ENCODE results near the gene SRSF10. TPM values are rescaled to one million over a fixed set of nuclear protein-coding genes. Genes with fewer than 3 reads are reported as not detected.

SRSF10 gene
- total and polyA plus RNA-seq, 2 experiments from 2014 or later, result 196 to 275 TPM

GRCh38 chr1:23914921-23915320 is 65.2 kb downstream of the SRSF10 start (continued):
- TF ChIP-seq CTCF (conservative IDR thresholded peaks at IDR 0.05; ENCODE audit: low read depth in 2 of 2), result no peak
- no peak for TF ChIP-seq ZNF114 (CRISPR knock-in tag; IDR thresholded peaks at IDR 0.05)
- no peak for TF ChIP-seq NANOG (IDR thresholded peaks at IDR 0.05; ENCODE audit: borderline replicate concordance)

MicroRNAs within 50 kb of the gene (microRNA counts, 767-probe panel; counts per million panel counts)
- not detected for microRNA hsa-miR-378f

Small RNA genes lying within 50 kb of the gene (microRNA-seq; reads per million reads assigned to microRNA genes)
- not detected for gene MIR378F

Small RNA genes lying within 50 kb of the gene (small RNA-seq; reads per million reads assigned to genes)
- gene MIR378F (ENCODE audit: low replicate concordance), result not detected

Other genes starting within 250 kb of the SRSF10 start
- 38.1 and 49.1 TPM in 2 replicates for gene ELOA, start 236.9 kb downstream of the SRSF10 start, total RNA-seq (2014; rRNA removed; shearing (Covaris generic))
- 55.7 and 57.7 TPM in 2 replicates for gene ELOA, start 236.9 kb downstream of the SRSF10 start, polyA plus RNA-seq (2016; fragmentation: Nextera tagmentation; extraction: Ambion mirVana)
- 90.7 and 99.0 TPM in 2 replicates for gene PITHD1, start 201.9 kb downstream of the SRSF10 start, total RNA-seq (2014; rRNA removed; shearing (Covaris generic))
- gene PITHD1, start 201.9 kb downstream of the SRSF10 start, polyA plus RNA-seq (2016; fragmentation: Nextera tagmentation; extraction: Ambion mirVana), result 52.2 and 52.9 TPM in 2 replicates
- 180 and 204 TPM in 2 replicates for gene LYPLA2, start 189.2 kb downstream of the SRSF10 start, total RNA-seq (2014; rRNA removed; shearing (Covaris generic))
- gene LYPLA2, start 189.2 kb downstream of the SRSF10 start, polyA plus RNA-seq (2016; fragmentation: Nextera tagmentation; extraction: Ambion mirVana), result 100 and 102 TPM in 2 replicates
- 31.7 and 34.6 TPM in 2 replicates for gene GALE, start 179.6 kb downstream of the SRSF10 start, total RNA-seq (2014; rRNA removed; shearing (Covaris generic))
- 28.1 and 30.1 TPM in 2 replicates for gene GALE, start 179.6 kb downstream of the SRSF10 start, polyA plus RNA-seq (2016; fragmentation: Nextera tagmentation; extraction: Ambion mirVana)
- 13.7 and 16.9 TPM in 2 replicates for gene HMGCL, start 154.9 kb downstream of the SRSF10 start, total RNA-seq (2014; rRNA removed; shearing (Covaris generic))
- gene HMGCL, start 154.9 kb downstream of the SRSF10 start, polyA plus RNA-seq (2016; fragmentation: Nextera tagmentation; extraction: Ambion mirVana), result 9.1 and 11.6 TPM in 2 replicates
- 8.5 and 10.2 TPM in 2 replicates for gene FUCA1, start 112.0 kb downstream of the SRSF10 start, total RNA-seq (2014; rRNA removed; shearing (Covaris generic))
- 3.5 and 4.4 TPM in 2 replicates for gene FUCA1, start 112.0 kb downstream of the SRSF10 start, polyA plus RNA-seq (2016; fragmentation: Nextera tagmentation; extraction: Ambion mirVana)
- not detected in 2 replicates for gene CNR2, start 67.0 kb downstream of the SRSF10 start, total RNA-seq (2014; rRNA removed; shearing (Covaris generic))
- gene CNR2, start 67.0 kb downstream of the SRSF10 start, polyA plus RNA-seq (2016; fragmentation: Nextera tagmentation; extraction: Ambion mirVana), result not detected in 2 replicates
- 144 and 157 TPM in 2 replicates for gene PNRC2, start 20.5 kb downstream of the SRSF10 start, total RNA-seq (2014; rRNA removed; shearing (Covaris generic))
- 218 and 237 TPM in 2 replicates for gene PNRC2, start 20.5 kb downstream of the SRSF10 start, polyA plus RNA-seq (2016; fragmentation: Nextera tagmentation; extraction: Ambion mirVana)
- gene MYOM3, start 131.8 kb upstream of the SRSF10 start, total RNA-seq (2014; rRNA removed; shearing (Covaris generic)), result not detected in 2 replicates
- not detected in 2 replicates for gene MYOM3, start 131.8 kb upstream of the SRSF10 start, polyA plus RNA-seq (2016; fragmentation: Nextera tagmentation; extraction: Ambion mirVana)
- 0.28 TPM in 1 of 2 replicates, not detected in the other for gene IL22RA1, start 162.8 kb upstream of the SRSF10 start, total RNA-seq (2014; rRNA removed; shearing (Covaris generic))
- gene IL22RA1, start 162.8 kb upstream of the SRSF10 start, polyA plus RNA-seq (2016; fragmentation: Nextera tagmentation; extraction: Ambion mirVana), result 0.11 TPM in 1 of 2 replicates, not detected in the other
- gene IFNLR1, start 207.0 kb upstream of the SRSF10 start, total RNA-seq (2014; rRNA removed; shearing (Covaris generic)), result 4.2 and 4.3 TPM in 2 replicates
- 6.2 and 8.9 TPM in 2 replicates for gene IFNLR1, start 207.0 kb upstream of the SRSF10 start, polyA plus RNA-seq (2016; fragmentation: Nextera tagmentation; extraction: Ambion mirVana)

Data from GM23338 (cell line).